Brain microvascular endothelial cell (primary cell): Measurements from ENCODE around the gene ZNF57.

Experiments used
- DNase-seq: peaks from one replicate; pipeline ENCODE4 v3.0.0-alpha.2; 2020
- H3K27ac ChIP-seq: fragments of 250-450 bp; sonication (Bioruptor Pico); 2 replicates; pipeline ENCODE4 v1.5.1; 2020; ENCODE audit warnings: mild to moderate bottlenecking, moderate library complexity
- H3K27me3 ChIP-seq: fragments of 250-450 bp; sonication (Bioruptor Pico); replicated peaks from 2 replicates; pipeline ENCODE4 v1.5.1; 2020; ENCODE audit warnings: mild to moderate bottlenecking
- H3K36me3 ChIP-seq: fragments of 250-450 bp; sonication (Bioruptor Pico); replicated peaks from 2 replicates; pipeline ENCODE4 v1.5.1; 2020; ENCODE audit warnings: mild to moderate bottlenecking
- H3K4me3 ChIP-seq: 2 replicates; pipeline ENCODE4 v1.5.1; 2011; ENCODE audit warnings: low read depth, mild to moderate bottlenecking, control low read depth, low read length, moderate library complexity
- in situ Hi-C: cut with HindIII; loops from 2 replicates; pipeline ENCODE4 v1.10.0; 2017; ENCODE audit warnings: low sequenced_read_pairs, low pct_ligation_motif_present
- TF ChIP-seq, protein P1 (sequence below): IDR thresholded peaks from 2 replicates; pipeline ENCODE4 v1.5.1; 2011; ENCODE audit warnings: low read depth, mild to moderate bottlenecking, moderate library complexity, low read length, control low read depth, inconsistent platforms; ENCODE audit errors: missing control alignments

The ZNF57 gene

GRCh38 chr19:2900296-2901252, at the start of gene ZNF57:
Gene ZNF57, plus strand, starts transcription at chr19:2900928. Its CDS starts 118 bp downstream, at chr19:2901046.
- TF ChIP-seq, protein P1, sequence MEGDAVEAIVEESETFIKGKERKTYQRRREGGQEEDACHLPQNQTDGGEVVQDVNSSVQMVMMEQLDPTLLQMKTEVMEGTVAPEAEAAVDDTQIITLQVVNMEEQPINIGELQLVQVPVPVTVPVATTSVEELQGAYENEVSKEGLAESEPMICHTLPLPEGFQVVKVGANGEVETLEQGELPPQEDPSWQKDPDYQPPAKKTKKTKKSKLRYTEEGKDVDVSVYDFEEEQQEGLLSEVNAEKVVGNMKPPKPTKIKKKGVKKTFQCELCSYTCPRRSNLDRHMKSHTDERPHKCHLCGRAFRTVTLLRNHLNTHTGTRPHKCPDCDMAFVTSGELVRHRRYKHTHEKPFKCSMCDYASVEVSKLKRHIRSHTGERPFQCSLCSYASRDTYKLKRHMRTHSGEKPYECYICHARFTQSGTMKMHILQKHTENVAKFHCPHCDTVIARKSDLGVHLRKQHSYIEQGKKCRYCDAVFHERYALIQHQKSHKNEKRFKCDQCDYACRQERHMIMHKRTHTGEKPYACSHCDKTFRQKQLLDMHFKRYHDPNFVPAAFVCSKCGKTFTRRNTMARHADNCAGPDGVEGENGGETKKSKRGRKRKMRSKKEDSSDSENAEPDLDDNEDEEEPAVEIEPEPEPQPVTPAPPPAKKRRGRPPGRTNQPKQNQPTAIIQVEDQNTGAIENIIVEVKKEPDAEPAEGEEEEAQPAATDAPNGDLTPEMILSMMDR: no peak
- H3K27me3 ChIP-seq: no peaks in the 10 kb centered on the region
- DNase-seq: peak; percentile 100
- in situ Hi-C loops: no loop called here
- H3K4me3 ChIP-seq: peak within 1 kb of the TSS; percentile 91
- H3K36me3 ChIP-seq: no peaks in the 10 kb centered on the region
- H3K27ac ChIP-seq: peak within 1 kb of the TSS; percentile 81

DNA sequence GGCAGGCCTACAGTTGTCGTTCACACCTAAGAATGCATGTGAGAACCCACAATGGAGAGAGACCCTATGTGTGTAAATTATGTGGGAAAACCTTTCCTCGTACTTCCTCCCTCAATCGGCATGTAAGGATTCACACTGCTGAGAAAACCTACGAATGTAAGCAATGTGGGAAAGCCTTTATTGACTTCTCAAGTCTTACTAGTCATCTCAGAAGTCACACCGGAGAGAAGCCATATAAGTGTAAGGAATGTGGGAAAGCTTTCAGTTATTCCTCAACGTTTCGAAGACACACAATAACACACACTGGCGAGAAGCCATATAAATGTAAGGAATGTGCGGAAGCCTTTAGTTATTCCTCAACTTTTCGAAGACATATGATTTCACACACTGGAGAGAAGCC, 48.1 kb upstream of the ZNF57 start:
- no peak overlapping the region for H3K4me3 ChIP-seq
- H3K27ac ChIP-seq: no peak overlapping the region
- in situ Hi-C loops: no loop called here
- DNase-seq: no peak
- peaks cover 39% of the 10 kb centered on the region for H3K36me3 ChIP-seq
- no peaks in the 10 kb centered on the region for H3K27me3 ChIP-seq
- TF ChIP-seq, protein P1: no peak

DNA sequence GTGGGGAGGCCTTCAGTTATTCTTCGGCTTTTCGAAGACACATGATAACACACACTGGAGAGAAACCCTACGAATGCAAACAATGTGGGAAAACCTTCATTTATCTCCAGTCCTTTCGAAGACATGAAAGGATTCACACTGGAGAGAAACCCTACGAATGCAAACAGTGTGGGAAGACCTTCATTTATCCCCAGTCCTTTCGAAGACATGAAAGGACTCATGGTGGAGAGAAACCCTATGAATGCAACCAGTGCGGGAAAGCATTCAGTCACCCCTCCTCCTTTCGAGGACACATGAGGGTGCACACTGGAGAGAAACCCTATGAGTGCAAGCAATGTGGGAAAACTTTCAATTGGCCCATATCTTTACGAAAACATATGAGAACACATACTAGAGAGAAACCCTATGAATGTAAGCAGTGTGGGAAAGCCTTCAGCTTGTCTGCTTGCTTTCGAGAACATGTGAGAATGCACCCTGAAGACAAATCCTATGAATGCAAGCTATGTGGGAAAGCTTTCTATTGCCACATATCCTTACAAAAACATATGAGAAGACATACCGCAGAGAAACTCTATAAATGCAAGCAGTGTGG, 47.6 kb upstream of the ZNF57 start:
- H3K27ac ChIP-seq: no peak overlapping the region
- peaks cover 39% of the 10 kb centered on the region for H3K36me3 ChIP-seq
- DNase-seq: no peak
- TF ChIP-seq, protein P1: no peak
- in situ Hi-C loops: no loop called here
- H3K4me3 ChIP-seq: no peak overlapping the region
- H3K27me3 ChIP-seq: no peaks in the 10 kb centered on the region

GRCh38 chr19:2854849-2855248, 45.9 kb upstream of the ZNF57 start:
- no peak for DNase-seq
- no peaks in the 10 kb centered on the region for H3K27me3 ChIP-seq
- TF ChIP-seq, protein P1: no peak
- H3K4me3 ChIP-seq: no peak overlapping the region
- H3K27ac ChIP-seq: no peak overlapping the region
- H3K36me3 ChIP-seq: peaks cover 39% of the 10 kb centered on the region
- in situ Hi-C loops: no loop called here

DNA sequence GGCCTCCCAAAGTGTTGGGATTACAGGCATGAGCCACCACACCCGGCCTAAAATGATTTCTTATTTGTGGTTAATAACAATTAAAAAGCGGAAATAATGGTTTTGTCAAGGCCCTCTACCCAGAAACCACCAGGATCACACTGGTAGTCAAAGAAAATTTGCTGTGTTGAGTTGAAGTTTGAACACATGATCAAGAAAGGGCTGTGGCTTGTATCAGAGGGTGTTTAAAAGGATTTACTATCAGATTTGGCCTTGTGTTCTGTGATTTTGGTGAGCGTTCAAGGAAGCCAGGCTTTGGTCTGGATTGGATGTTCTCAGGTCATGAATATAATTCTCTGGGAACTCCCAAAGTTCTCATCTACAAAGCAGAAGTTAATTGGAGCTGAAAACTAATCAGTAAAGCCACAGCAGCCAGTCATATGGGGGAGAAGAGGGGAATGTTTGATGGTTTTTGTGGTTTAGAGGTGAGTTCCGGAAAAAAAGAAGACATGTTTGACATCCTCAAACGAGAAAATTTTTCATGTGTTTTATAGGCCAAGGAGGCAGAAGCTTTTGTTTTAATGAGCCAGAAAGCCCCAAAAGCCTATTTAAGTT, 44.2 kb upstream of the ZNF57 start:
- TF ChIP-seq, protein P1: no peak
- Histone ChIP-seq H3K27me3 (no peaks in the 10 kb centered on the region), H3K4me3 (no peak overlapping the region), H3K36me3 (peaks cover 30% of the 10 kb centered on the region), H3K27ac (no peak overlapping the region)
- DNase-seq: no peak
- in situ Hi-C loops: no loop called here
